ENCODE measurements around the gene MCU. TPM values are rescaled to one million over a fixed set of nuclear protein-coding genes. Genes with fewer than 3 reads are reported as not detected.

Gene MCU
- total RNA-seq, 1 donor from 2014 or later, result 21.7 TPM

GRCh38 chr10:72924351-72924750 is 232.4 kb downstream of the MCU start:
- Mint-ChIP-seq H3K4me1 (no peaks in the 10 kb centered on the region), H3K9me3 (peaks cover 8% of the 10 kb centered on the region), H3K4me3 (no peak overlapping the region), H3K36me3 (ENCODE audit: low read depth) (peaks cover 10% of the 10 kb centered on the region), H3K27me3 (ENCODE audit: low read depth) (peaks cover 5% of the 10 kb centered on the region), H3K27ac (ENCODE audit: unreplicated experiment) (no peak overlapping the region)
- no peak for DNase-seq (ENCODE audit: low read depth, low spot score)
- TF ChIP-seq, protein P1, sequence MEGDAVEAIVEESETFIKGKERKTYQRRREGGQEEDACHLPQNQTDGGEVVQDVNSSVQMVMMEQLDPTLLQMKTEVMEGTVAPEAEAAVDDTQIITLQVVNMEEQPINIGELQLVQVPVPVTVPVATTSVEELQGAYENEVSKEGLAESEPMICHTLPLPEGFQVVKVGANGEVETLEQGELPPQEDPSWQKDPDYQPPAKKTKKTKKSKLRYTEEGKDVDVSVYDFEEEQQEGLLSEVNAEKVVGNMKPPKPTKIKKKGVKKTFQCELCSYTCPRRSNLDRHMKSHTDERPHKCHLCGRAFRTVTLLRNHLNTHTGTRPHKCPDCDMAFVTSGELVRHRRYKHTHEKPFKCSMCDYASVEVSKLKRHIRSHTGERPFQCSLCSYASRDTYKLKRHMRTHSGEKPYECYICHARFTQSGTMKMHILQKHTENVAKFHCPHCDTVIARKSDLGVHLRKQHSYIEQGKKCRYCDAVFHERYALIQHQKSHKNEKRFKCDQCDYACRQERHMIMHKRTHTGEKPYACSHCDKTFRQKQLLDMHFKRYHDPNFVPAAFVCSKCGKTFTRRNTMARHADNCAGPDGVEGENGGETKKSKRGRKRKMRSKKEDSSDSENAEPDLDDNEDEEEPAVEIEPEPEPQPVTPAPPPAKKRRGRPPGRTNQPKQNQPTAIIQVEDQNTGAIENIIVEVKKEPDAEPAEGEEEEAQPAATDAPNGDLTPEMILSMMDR (conservative IDR thresholded peaks at IDR 0.05), result no peak

- H3K36me3 Mint-ChIP-seq (ENCODE audit: low read depth), result peaks cover 5% of the 10 kb centered on the region
- H3K27ac Mint-ChIP-seq (ENCODE audit: unreplicated experiment), result no peak overlapping the region
- H3K9me3 Mint-ChIP-seq, result peaks cover 5% of the 10 kb centered on the region
- DNase-seq (ENCODE audit: low read depth, low spot score), result no peak
- TF ChIP-seq, protein P1 (conservative IDR thresholded peaks at IDR 0.05), result no peak
- no peaks in the 10 kb centered on the region for H3K4me1 Mint-ChIP-seq
- H3K27me3 Mint-ChIP-seq (ENCODE audit: low read depth), result no peaks in the 10 kb centered on the region
- H3K4me3 Mint-ChIP-seq, result no peak overlapping the region
Measured at GRCh38 chr10:72925951-72926465, 234.1 kb downstream of the MCU start.

GRCh38 chr10:72927485-72927884 is 235.5 kb downstream of the MCU start:
- no peak overlapping the region for H3K27ac Mint-ChIP-seq (ENCODE audit: unreplicated experiment)
- no peaks in the 10 kb centered on the region for H3K27me3 Mint-ChIP-seq (ENCODE audit: low read depth)
- no peaks in the 10 kb centered on the region for H3K36me3 Mint-ChIP-seq (ENCODE audit: low read depth)
- H3K9me3 Mint-ChIP-seq, result peaks cover under 1% of the 10 kb centered on the region
- TF ChIP-seq, protein P1 (conservative IDR thresholded peaks at IDR 0.05), result no peak
- H3K4me3 Mint-ChIP-seq, result no peak overlapping the region
- no peaks in the 10 kb centered on the region for H3K4me1 Mint-ChIP-seq
- no peak for DNase-seq (ENCODE audit: low read depth, low spot score)

- no peak for DNase-seq (ENCODE audit: low read depth, low spot score)
- Mint-ChIP-seq H3K36me3 (ENCODE audit: low read depth) (no peaks in the 10 kb centered on the region), H3K9me3 (no peaks in the 10 kb centered on the region), H3K27me3 (ENCODE audit: low read depth) (no peaks in the 10 kb centered on the region), H3K4me1 (no peaks in the 10 kb centered on the region), H3K4me3 (no peak overlapping the region), H3K27ac (ENCODE audit: unreplicated experiment) (no peak overlapping the region)
- TF ChIP-seq, protein P1 (conservative IDR thresholded peaks at IDR 0.05), result no peak
Measured at GRCh38 chr10:72928798-72929197, 236.9 kb downstream of the MCU start.

- Mint-ChIP-seq H3K4me3 (no peak overlapping the region), H3K27me3 (ENCODE audit: low read depth) (no peaks in the 10 kb centered on the region), H3K4me1 (no peaks in the 10 kb centered on the region), H3K9me3 (no peaks in the 10 kb centered on the region), H3K36me3 (ENCODE audit: low read depth) (no peaks in the 10 kb centered on the region), H3K27ac (ENCODE audit: unreplicated experiment) (no peak overlapping the region)
- DNase-seq (ENCODE audit: low read depth, low spot score), result no peak
- TF ChIP-seq, protein P1 (conservative IDR thresholded peaks at IDR 0.05), result no peak
Measured at GRCh38 chr10:72930276-72930675, 238.3 kb downstream of the MCU start.

Data from neural crest cell (in vitro differentiated cells).